HG02763 (cell line): ENCODE measurements around the gene ZNRF2.
"Not testable (repeated sequence)": the region's sequence is repeated elsewhere in the genome, so short reads cannot be mapped to it uniquely, and the experiment has no call there.

Source experiments
- ATAC-seq: cut with Tn5 transposase; IDR thresholded peaks from one replicate; pipeline ENCODE4 v1.9.1; 2021; ENCODE audit warnings: mild to moderate bottlenecking, moderate library complexity; ENCODE audit not compliant: unreplicated experiment

The ZNRF2 gene

DNA sequence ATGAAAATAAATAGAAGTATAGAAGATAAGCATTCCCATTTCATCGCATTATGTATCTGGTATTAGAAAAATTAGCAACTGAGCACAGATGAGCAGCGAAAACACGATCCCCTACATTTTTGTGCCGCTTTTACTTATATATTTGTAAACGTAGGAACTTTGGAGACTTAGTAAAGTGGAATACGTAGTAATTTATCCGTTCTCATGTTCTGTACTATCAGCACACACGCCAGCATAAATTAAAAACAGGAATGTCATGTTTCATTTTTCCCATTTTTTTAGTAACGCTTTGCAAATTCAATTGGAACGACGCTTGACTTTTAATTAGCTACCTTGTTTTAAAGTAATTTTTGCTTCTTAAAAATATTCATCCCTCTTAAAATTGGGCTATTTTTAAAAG is 2.4 kb downstream of the ZNRF2 start:
- ATAC-seq = no peak

DNA sequence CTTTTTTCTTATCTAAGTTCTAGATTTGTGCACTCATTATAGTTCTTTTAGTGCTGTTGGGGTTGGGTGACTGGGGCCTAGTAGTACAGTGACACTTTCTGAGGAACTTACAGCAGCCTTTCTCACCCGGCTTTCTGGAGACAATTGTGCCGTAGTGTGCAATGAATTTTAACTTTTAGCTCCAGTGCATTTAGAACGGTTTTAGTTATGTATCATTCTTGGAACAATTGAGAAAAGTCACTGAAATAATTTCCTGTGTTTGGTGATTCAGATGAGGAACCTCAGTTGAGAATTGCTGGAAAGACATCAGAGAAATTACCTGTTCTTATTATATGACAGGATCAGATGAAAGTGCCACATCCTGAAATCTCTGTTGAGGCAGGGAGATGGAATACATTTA is 3.2 kb downstream of the ZNRF2 start:
- not testable (repeated sequence) for ATAC-seq

DNA sequence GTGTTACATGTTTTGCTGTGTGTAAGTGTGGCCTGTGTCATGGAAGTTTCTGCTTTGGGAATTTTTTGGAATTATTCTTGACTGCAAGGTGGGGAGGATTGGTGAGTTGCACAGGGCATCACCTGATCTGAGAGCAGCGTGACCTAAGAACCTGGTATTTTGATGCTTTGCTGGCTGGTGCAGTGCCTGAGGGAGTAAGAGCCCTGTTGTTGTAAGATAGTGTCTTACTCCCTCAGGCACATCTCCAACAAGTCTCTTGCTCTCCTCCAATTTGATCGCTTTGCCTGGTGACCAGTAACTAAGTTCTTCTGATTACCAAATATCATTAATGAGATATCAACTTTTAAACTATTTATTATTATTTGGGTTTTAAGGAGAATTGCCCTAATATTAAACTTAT is 5.2 kb downstream of the ZNRF2 start:
- not testable (repeated sequence) for ATAC-seq

DNA sequence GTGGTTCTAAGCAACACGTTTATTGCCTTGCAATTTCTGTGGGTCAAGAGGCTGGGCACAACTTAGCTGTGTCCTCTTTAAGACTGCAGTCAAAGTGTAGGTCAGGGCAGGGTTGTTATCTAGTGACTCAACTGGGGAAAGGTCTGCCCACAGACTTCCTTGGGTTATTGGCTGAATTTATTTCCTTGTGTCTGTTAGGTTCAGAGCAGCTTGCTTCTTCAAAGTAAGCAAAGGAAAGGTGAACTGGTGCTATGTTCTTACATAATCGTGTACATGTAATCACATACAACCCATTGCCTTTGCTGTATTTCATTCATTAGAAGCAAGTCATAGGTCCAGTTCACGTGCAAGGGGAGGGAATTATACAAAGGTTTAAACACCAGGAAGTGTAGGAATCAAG is 5.9 kb downstream of the ZNRF2 start:
- ATAC-seq = not testable (repeated sequence)

DNA sequence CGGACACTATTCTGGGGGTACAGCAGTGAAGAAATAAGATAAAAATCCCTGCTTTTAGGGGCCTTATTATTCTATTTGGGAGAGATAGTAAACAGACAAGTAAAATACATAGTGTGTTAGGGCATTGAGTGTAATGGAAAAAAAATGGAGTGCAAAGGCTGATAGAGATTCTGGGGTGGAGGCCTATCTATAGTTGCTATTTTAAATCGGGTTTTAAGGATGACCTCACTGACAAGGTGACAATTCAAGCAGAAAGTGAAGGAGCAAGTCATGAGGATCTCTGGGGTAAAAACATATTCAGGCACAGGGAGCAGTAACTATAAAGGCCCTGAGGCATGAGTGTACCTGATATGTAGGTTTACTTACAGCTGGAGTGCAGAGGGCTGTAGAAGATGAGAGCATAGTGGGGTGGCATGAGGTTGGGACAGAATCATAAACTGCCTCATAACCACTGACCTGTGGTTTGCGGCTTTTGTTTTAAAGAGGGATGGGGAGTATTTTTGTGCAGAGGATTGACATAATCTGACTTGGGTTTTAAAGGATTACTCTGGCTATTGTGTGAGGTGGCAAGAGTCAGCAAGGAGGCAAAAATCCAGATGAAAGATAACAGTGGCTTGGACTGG is 8.1 kb downstream of the ZNRF2 start:
- ATAC-seq = not testable (repeated sequence)

DNA sequence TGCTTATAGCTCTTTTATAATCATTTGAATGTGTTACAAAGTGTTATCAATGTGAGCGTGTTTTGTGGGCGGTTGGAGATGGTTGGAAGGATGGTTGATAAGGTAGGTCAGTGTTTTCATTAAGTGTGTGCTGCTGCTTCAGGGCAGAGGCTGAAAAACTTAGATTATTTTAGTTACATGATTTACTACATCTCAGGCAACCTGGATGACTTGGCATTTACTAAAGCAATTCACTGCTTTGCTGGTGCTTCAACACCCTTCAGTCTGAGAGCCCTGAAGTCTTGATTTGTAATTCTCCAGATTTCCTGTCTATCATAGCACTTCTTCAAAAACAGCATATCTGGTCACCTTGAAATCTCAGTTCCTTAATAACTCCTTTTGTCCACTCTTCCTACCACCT is 11.9 kb downstream of the ZNRF2 start:
- ATAC-seq = not testable (repeated sequence)

DNA sequence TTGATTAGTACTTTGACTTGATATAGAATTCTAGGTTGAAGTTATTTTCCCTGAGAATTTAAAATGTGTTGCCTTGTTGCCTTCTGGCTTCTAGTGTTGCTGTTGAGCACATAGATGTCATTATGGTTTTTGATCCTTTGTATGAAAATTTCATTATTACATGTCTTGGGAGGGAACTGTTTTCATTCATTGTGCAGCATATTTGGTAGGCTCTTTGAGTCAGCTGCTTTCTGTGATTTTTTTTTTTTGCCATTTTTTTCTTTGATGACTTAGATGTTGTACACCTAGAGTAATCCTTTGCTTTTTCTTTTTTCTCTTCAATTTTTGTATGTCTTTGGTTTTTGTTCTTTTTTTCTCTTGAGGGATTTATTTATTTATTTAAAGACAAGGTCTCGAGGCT is 13.1 kb downstream of the ZNRF2 start:
- ATAC-seq = not testable (repeated sequence)

DNA sequence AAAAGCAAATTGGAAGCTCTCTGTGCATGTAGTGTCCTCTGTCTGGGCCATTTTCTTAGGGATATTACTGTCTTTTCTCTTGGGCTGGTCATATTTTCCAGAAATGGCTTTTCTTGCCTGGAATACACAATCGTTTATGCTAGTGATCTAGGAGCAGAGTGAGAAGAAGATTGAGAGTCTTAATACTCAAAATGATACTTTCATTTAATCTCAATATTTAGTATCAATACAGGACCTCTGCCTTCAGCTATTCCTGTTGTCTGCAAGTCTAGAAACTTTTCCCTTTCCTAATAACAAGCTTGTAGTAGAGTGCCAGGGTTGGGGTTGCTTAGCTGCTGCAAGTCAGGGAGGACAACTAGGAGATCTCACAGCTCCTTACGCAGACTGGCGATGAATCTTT is 14.0 kb downstream of the ZNRF2 start:
- not testable (repeated sequence) for ATAC-seq

DNA sequence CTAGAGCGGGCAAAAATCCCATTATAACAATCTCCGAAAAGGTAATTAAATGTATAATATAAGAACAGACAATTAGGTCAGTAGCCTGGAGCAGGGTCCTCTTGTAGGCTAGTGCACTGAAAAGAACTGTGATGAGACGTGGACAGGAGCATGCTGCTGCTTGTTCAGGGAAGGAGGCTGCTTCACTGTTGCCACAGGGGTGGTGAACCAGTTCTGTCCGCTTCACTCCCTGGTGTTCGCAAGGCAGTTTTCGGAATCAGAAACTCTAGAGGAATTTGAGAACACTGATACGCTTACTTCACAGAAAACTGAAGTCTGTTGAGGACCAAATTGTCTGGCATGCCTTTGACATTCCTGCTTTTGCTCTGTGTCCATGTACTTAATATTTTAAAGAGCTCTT is 17.4 kb downstream of the ZNRF2 start:
- ATAC-seq = no peak

DNA sequence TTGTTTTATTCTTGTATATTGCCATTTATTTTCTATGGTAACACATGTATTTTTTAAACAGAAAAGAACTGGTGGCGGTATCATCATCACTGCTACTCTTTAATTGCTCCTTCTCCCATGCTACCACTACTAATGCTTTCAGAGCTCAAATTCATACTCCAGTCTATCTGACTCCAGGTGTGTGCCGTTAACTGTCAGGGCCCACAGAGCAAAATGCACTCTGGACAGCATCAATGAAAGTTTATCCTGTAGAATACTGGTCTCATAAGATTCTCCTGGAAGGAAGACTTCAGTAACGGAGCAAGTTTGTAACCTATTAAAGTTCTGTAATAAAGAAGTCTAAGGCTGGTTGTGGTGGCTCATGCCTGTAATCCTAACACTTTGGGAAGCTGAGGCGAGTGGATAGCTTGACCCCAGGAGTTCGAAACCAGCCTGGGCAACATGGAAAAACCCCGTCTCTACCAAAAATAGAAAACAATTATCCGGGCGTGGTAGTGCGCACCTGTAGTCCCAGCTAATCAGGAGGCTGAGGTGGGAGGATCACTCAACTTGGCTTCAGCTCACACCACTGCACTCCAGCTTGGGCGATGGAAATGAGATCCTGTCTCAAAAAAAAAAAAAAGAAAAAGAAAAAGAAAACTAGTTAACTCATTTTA is 18.4 kb downstream of the ZNRF2 start:
- ATAC-seq = no peak

DNA sequence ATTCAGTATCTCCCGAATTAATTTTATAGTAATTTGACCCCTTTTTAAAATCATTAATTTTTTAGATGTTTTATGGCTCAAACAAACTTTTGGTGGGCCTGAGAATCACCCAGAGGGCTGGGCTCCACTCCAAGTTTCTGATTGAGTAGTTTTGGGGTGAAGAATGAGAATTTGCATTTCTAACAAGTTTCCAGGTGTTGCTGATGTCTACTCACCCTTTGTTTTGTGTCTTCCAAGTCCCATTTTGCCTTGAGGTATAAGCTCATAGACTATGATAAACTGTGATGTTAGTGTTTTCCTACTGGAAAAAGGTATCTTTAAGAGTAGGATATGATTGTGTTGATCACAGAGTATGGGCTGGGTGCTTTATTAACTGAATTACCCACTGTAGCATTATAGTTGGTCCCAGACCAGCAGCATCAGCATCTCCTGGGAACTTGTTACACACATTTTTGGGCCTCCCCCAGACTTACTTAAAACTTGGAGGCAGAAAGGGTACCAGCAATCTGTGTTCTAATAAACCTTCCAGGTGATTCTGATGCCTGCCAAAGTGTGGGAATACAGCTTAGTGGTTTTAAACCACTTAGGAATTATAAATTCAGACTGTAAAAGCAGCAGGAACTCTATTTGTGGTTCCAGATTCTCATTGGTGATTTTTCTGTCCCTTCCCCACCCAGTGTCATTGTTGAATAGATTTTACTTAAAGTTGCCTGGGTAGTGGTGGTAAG is 19.1 kb downstream of the ZNRF2 start:
- ATAC-seq = peak; percentile 58

DNA sequence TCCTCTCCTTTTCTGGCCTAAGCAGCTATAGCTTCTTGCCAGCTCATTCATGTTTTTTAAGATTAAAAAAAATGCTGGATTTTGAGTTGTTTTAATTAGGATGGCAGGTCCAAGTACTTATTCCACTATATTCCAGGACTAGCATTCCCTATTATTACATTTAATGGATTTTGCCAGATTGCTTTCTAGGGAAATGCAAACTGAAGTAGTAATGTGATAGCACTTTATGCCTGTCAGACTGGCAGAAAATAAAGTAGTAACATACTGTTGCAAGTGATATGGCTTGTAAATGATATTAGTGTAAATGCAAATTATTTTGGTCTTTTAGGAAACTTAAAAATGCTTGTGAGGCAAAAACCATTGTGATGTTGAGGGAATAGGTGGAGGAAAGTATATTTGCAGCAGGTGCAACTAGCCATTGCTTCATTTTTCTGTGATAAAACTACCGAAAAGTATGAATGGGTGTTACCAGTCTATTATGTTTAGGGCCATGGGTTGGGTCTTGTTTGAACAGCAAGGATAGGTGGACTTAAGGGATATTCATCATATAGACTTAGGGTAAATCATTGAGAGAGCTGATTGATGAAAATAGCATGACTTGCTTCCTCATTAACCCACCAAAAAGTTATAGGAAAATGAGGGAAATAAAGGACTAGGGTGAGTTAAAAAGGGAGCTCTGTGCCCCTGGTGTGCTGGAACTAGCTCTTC is 19.9 kb downstream of the ZNRF2 start:
- ATAC-seq = no peak

DNA sequence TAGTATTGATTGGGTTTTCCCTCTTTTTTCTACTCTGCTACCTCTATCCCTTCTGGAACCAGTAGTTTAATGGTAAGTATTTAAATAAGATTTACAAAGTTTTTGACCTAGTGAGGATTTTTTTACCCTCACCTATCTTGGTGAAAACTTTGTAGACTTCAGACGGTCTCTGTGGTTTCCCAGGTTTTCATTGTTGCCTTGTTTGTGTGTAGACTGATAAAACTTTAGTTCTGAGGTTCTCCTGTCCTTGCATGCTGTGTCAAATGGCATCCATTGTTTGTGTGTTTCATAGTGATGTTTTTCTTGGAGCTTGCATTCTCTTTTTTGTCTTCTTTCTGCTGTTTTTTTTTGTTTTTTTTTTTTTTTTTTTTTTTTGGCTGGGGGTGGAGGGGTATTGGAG is 22.6 kb downstream of the ZNRF2 start:
- no peak for ATAC-seq

DNA sequence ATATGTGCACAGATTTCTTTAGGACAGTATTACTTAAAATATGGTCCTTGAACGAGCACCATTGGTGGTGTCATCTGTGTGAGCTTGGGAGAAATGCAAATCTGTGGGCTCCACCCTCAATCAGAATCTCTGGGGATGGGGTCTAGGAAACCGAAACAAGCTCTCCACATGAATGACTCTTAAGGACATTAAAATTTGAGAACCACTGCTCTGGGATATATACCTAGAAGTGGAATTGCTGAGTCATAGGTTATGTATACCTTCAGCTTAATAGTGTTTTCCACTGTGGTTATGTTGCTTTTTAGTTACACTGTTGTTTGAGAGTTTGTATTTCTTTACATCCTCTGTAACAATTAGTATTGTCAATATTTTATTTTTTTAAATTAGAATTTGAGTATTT is 24.0 kb downstream of the ZNRF2 start:
- no peak for ATAC-seq

DNA sequence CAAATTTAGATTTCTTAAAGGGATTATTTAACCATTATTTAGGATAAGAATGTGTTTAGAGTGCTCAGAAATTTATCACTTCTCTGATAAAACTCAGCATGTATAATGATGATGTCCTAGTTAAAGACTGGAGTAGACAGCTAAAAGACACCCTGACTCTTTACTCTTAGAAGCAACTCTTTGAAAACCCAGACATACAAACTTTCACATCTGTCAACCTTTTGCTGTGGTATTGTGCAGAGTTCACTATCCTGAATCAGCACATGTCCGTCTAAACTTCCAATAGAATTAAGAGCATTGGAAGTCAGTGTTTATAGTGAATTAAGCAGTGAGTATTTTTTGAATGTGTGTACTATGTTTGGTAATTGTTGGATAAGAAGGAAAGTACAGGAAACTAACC is 24.9 kb downstream of the ZNRF2 start:
- ATAC-seq = no peak

DNA sequence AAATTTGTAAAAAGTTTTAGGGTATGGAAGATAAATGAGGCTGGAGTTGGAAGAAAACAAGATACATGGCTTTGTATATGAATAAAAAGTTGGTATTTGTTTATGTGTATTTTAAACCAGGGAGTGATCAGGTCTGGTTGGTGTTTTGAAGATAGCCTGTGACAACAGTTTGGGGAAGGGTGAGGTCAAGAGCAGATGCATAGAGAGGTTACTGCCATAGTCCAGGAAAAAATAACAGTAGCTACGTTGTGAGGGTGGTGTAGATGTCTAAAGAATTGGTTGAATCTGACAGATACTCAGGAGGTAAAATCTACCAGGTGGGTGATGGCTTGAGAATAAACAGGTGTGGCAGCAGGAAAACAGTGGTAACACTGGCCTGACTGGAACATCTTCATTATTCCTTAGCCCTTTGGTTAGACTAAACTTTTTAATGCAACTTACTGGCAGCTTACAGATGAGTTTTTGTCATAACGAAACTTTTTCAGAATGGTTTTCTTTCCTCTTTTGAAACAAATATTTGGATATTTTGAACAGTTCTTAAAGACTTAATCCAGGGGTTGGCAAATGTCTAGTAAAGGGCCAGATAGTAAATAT is 25.5 kb downstream of the ZNRF2 start:
- ATAC-seq = no peak

DNA sequence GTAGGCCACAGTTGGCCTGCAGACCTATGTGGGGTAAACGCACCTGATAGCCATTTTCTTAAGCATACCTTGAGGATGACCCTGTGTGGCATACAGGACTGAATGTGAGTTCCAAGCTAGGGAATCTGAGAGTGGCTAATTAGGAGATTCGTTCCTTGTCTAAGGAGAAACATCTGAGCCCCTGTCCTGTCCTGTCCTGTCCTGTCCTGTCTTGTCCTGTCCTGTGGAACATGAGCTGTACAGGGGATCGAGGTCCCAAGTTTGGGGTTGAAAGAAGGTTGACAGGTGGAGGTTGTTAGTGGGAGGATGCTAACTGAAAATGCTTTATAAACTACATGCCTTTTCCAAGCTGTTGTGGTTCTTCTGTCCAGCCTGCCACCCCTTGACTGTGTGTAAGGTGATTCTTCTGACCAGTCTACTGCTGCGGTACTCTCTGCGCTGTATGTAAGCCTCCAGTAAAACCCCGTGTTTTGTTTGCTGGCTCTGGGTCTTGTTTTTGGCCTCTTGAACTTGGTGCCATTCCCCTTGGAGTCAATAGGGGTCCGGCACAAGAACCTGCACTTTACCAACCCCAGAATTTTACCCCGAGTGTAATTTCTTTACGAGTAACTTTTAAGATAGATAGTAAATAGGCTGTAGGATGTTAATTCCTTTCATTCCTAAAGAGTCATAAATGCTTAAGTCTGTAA is 26.4 kb downstream of the ZNRF2 start:
- no peak for ATAC-seq

DNA sequence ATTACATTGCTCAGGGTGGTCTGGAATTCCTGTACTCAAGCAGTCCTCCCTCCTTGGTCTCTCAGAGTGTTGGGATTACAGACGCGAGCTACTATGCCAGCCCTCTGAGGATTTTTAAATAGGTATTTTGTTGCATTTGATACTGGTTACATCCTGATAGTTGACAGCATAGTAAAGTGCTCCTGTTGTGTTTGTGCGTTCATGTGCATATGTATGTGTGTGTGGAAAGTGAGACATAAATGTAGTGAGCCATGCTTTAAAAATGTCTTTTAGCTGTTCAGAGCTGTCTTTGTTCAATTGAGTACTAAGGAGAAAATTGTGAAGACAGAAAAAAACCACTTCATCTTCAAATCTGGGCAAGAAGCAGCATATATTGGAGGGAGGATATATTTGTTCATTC is 27.8 kb downstream of the ZNRF2 start:
- no peak for ATAC-seq

DNA sequence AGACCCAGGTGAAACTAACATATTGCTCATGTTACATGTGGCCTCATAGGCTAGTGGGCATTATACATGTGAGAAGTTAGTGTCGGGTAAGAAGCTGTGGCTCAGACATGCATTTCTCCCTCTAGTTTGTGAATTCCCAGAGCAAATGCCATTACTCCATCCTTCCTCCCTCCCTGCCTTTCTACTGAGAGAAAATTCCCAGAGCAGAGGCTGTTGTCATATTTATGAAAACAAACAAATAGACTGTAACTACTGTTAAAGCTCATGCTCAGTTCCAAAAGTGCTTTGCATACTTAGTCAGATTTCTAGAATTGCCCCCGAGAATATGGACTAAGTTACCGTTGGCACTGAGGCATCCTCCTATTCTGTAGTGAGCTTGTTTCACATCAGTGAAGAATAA is 29.0 kb downstream of the ZNRF2 start:
- ATAC-seq = no peak

DNA sequence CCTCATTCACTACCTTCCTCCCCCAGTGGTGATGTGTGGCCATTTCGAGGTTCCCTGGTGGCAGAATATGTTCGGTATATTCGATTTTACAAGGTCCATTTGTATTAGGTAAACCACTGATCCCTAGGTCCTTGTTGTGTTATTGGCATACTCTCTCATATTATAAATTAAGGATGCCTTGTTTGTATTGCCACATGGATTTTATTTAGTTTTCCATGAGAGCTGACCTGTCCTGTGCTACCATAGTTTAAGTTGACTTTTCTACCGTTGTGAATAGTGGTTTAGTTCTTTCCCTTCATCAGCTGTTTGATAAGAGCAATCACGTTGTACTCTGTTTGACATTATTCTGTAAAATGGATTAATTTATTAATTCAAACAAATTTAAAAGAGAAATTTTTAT is 29.4 kb downstream of the ZNRF2 start:
- no peak for ATAC-seq

DNA sequence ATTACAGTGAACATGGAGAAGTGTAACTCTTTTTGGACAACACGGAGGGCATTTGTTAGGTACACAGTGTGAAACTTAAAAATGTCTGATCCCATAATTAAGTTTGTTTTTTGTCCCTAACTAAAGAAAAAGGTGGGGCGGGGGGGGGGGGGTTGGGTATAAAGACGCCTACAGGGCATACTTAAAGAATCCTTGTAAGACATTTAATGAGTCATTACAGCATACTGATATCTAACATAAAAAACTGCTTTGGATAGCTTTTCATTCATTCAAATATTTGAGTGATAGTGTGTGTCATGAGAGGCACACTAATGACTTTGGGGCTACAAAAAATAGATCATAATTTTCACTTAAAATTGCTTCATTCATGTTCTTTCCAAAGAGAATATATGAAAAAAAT is 31.2 kb downstream of the ZNRF2 start:
- no peak for ATAC-seq
